ENCODE results near the gene KISS1R.

DNA sequence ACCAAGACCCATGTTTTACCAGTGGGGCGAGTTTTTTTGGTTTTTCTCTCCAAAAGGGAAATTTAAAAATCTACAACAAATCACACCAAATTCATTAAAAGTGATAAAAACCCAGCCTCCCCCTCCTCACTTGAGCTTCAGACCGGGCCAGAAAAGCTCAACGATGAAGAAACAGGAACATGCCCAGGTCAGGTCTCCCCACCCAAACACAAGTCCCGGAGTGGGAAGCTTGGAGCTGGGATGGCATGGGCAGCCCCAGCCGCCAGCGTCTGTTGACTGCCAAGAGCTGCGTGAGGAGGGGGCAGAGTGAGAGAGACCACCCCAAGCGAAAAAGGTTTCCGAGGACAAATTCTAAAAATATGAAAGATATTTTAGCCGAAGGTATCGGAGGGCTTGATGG, 20.1 kb upstream of the KISS1R start:
- TF ChIP-seq, protein P1, sequence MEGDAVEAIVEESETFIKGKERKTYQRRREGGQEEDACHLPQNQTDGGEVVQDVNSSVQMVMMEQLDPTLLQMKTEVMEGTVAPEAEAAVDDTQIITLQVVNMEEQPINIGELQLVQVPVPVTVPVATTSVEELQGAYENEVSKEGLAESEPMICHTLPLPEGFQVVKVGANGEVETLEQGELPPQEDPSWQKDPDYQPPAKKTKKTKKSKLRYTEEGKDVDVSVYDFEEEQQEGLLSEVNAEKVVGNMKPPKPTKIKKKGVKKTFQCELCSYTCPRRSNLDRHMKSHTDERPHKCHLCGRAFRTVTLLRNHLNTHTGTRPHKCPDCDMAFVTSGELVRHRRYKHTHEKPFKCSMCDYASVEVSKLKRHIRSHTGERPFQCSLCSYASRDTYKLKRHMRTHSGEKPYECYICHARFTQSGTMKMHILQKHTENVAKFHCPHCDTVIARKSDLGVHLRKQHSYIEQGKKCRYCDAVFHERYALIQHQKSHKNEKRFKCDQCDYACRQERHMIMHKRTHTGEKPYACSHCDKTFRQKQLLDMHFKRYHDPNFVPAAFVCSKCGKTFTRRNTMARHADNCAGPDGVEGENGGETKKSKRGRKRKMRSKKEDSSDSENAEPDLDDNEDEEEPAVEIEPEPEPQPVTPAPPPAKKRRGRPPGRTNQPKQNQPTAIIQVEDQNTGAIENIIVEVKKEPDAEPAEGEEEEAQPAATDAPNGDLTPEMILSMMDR (IDR thresholded peaks at IDR 0.05), result no peak
- TF ChIP-seq POLR2AphosphoS5 (IDR thresholded peaks at IDR 0.05) (no peak), POLR2A (IDR thresholded peaks at IDR 0.05; ENCODE audit: low read depth) (no peak), EP300 (IDR thresholded peaks at IDR 0.05) (no peak)

Data from esophagus muscularis mucosa (tissue), 4 donors.